Ovary (tissue), 3 donors: ENCODE measurements around the gene SH3GL1.

Experiments used
- EP300 ChIP-seq: sonication (generic); formaldehyde crosslinking; IDR thresholded peaks from one replicate; pipeline ENCODE4 v1.6.1; 2017; ENCODE audit warnings: antibody characterized with exemption
- POLR2A ChIP-seq: fragments of 450-650 bp; IDR thresholded peaks from one replicate; pipeline ENCODE4 v1.6.1; 2017; ENCODE audit warnings: antibody characterized with exemption, mild to moderate bottlenecking, moderate library complexity
- TF ChIP-seq, protein P1 (sequence below), 3 donors: fragments of 450-650 bp in 2 of 3; fragments of 200-600 bp in 1 of 3; IDR thresholded peaks; one replicate each; pipeline versions ENCODE4 v1.5.1 to v1.8.0; 2016 to 2022; ENCODE audit warnings: antibody characterized with exemption in 3 of 3, mild to moderate bottlenecking in 1 of 3
- donor health status: DM: no; HTN: no; CAD: no.

DNA sequence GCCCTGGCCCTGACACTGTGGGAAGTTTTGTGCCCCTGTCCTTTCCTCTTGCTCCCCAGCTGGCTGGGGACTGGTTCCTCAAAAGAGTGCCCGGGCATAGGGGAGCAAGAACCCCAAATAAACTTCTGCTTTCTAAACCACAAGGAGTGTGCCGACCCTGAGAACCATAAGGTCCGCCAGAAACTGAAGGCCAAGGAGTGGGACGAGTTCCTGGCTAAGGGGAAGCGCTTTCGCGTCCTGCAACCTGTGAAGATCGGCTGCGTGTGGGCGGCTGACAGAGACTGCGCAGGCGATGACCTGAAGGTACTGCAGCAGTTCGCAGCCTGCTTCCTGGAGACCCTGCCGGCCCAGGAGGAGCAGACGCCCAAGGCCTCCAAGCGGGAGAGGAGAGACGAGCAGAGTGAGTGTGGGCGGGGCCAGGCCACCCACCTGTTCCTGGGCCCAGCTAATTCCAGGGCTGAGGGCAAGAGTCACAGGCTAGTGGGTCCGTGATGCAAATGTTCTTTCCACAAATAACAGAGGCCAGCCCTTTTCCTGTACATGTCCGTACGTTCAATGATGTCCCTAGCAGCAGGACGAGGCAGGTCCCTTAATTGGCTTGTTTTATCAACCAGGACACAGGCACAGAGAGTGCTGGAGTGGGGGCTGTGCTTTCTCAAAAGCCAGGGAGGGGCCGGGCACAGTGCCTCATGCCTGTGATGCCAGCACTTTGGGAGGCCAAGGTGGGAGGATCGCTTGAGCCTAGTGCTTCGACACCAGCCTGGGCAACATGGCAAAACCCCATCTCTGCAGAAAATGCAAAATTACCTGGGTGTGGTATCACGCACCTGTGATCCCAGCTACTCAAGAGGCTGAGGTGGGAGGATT, 31.7 kb upstream of the SH3GL1 start:
- TF ChIP-seq, protein P1, sequence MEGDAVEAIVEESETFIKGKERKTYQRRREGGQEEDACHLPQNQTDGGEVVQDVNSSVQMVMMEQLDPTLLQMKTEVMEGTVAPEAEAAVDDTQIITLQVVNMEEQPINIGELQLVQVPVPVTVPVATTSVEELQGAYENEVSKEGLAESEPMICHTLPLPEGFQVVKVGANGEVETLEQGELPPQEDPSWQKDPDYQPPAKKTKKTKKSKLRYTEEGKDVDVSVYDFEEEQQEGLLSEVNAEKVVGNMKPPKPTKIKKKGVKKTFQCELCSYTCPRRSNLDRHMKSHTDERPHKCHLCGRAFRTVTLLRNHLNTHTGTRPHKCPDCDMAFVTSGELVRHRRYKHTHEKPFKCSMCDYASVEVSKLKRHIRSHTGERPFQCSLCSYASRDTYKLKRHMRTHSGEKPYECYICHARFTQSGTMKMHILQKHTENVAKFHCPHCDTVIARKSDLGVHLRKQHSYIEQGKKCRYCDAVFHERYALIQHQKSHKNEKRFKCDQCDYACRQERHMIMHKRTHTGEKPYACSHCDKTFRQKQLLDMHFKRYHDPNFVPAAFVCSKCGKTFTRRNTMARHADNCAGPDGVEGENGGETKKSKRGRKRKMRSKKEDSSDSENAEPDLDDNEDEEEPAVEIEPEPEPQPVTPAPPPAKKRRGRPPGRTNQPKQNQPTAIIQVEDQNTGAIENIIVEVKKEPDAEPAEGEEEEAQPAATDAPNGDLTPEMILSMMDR (IDR thresholded peaks at IDR 0.05), result no peak
- TF ChIP-seq EP300, result no peak
- TF ChIP-seq POLR2A, result no peak
